ENCODE measurements around the gene PLD3.

Gene PLD3

GRCh38 chr19:40348125-40348913 is at the start of gene PLD3, which contains the start of gene C19orf47:
PLD3 (plus strand) TSS chr19:40348695; CDS start chr19:40366484, 17,789 bp downstream.
C19orf47 (minus strand) TSS chr19:40348397; CDS start chr19:40341857, 6,540 bp downstream.
- peak; percentile 99 for DNase-seq (ENCODE audit: low spot score)

DNA sequence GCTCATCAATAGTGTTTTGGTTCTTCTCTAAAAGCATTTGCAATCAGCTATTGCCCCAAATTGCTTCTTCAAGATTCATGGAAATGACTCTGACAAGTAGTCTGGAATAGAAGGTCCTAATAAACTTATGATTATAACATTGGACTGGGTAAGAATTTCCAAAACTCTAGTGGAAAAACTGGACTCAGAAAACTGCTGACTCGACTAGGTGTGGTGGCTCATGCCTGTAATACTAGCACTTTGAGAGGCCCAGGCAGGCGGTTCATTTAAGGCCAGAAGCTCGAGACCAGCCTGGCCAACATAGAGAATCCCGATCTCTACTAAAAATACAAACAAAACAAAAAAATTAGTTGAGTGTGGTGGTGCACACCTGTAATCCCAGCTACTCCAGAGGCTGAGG is 47.8 kb upstream of the PLD3 start:
- DNase-seq (ENCODE audit: low spot score), result no peak

DNA sequence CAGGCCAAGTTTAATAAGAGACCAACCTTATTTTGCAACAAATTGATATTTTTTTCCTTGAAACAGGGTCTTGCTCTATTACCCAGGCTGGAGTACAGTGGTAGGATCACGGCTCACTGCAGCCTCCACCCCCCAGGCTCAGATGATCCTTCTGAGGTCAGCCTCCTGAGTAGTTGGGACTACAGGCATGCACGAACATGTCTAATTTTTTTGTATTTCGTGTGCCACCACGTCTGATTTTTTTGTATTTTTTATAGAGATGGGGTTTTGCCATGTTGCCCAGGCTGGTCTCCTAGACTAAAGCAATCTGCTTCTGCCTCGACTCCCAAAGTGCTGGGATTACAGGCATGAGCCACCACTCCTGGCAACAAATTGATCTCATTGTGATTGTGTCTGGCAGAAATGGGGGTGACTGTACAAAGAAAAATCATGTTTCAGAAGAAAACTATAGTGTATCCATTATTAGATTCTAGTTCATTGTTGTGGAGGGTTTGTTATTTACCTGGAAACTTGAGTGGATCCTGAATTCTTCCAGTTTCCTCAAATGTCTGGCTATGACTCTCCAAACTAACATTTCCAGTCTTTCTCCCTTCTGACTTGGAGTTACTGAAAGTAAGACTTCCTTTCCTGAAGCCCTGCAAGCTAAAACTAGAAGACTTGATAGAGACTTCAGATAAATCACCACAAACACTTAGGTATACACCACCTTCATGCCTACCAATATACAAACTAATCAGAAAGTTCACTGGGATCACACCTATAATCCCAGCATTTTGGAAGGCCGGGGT is 46.1 kb upstream of the PLD3 start:
- DNase-seq (ENCODE audit: low spot score), result no peak

DNA sequence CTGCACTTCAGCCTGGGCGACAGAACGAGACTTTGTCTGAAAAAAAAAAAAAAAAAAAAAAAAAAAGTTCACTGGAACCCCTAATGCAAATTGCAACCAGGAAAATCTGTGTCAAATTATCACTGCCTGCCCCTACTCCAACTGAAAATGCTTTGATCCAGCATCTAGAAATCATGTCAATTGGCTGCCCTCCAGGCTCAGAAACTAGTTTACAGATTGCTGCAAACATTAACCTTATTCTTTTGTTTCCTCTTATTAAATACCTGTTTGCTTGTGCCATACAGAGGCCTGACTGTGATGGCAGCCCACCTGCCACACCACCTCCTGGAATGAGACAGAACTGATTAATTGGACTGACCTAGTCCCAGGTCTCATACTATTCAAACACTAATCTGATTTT is 44.7 kb upstream of the PLD3 start:
- DNase-seq (ENCODE audit: low spot score), result no peak

DNA sequence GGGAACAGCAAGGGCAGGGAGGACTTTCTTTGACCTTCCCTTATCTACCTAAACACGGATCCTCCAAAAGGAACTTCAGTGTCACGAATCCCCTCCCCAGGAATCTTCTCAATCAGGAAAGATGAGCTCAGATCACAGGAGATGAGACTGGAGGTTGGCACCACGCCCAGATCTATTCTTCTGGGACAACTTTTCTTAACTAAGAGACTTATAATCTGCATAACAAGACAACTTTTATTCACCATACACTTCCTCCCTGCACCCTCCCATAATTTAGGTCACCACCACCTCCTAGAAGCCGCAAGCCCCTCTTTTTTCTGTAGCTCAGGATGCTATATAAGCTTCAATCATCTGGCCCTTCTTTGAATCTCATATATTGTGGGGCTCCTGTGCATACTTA is 44.2 kb upstream of the PLD3 start:
- no peak for DNase-seq (ENCODE audit: low spot score)

GRCh38 chr19:40305403-40305802 is 43.1 kb upstream of the PLD3 start:
- peak; percentile 74 for DNase-seq (ENCODE audit: low spot score)

DNA sequence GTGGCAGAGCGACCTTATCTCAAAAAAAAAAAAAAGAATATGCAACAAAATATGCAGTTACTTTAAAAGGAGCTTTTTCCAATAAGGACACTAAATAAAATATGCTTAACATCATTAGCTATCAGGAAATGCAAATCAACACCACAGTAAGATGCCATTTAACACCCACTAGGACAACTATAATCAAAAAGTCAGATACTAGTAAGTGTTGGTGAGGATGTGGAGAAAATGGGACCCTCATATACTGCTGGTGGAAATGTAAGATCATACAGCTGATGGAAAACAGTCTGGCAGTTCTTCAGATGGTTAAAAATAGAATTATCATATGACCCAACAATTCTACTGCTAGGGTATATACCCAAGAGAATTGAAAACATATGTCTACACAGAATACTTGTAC is 38.8 kb upstream of the PLD3 start:
- DNase-seq (ENCODE audit: low spot score), result no peak

DNA sequence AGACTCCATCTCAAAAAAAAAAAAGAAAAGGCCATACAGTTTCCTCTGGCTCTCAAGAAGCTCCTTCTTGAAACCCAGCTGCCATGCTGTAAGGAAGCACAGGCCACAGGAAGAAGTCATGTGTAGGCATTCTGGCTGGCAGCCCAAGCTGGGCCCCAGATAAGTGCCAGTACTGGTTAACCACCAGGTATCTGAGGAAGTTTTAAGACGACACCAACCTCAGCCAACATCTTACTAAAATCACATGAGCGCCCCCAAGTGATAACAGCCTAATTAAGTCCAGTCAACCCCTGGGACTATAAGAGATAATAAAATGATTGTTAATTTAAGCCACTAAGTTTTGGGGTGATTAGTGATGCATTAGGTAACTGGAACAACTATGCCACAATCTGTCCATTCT is 36.0 kb upstream of the PLD3 start:
- no peak for DNase-seq (ENCODE audit: low spot score)

- DNase-seq (ENCODE audit: low spot score), result no peak
Measured at GRCh38 chr19:40313229-40313983, 35.1 kb upstream of the PLD3 start.

DNA sequence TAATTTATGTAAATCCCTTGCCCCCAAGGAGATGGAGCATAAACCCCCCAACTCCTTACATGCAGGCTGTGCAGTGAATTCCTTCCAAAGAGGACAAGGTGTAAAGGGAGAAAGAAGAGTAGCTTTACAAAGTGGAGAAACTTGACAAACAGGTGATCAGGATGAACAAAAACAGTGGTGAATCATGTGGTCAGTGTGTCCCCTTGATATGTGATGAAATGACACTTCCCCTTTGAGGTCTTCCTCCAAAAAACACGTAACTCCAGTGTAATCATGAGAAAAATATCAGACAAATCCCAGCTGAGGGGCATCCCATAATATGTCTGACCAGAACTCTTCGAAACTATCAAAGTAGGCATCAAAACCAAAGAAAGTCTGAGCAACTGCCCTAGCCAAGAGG is 33.8 kb upstream of the PLD3 start:
- no peak for DNase-seq (ENCODE audit: low spot score)

- no peak for DNase-seq (ENCODE audit: low spot score)
Measured at GRCh38 chr19:40315812-40316470, 32.6 kb upstream of the PLD3 start.

GRCh38 chr19:40317338-40317737 is 31.2 kb upstream of the PLD3 start:
- DNase-seq (ENCODE audit: low spot score), result no peak

DNA sequence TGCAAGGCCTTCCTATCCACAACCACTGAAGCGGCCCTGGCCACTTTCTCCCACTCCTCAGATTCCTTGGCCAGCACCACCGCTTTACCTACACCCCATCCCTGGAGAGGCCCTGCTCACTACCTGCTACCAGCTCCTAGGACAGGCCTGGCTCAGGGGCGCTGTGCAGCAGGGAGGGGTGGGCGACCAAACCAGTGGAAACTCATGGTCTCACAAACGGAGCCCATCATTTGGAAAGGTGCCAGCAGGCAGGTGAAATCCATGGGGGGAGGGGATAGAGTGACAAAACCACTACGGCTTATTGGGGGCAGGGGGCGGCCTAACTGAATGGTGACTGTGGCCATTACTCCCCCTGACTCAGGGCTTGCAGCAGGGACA is 27.9 kb upstream of the PLD3 start:
- no peak for DNase-seq (ENCODE audit: low spot score)

DNA sequence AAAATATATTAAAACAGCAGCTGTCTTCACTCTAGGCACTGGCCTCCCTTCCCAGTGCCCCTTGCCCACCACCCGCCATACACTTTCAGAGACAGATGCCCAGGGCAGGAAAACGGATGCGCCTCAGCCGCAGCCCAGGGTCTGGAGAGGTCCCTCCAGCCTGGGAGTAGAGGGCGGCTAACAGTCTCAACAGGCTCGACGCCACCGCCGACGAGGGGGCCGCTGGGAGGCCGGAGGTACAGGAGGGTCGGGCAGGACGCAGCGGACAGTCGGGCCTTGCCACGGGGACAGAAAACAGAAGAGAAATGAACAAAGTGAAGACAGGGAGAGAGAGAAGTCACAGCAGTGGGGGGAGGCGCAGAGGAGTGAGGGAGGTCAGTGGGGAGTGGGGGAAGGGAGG is 27.4 kb upstream of the PLD3 start:
- no peak for DNase-seq (ENCODE audit: low spot score)

DNA sequence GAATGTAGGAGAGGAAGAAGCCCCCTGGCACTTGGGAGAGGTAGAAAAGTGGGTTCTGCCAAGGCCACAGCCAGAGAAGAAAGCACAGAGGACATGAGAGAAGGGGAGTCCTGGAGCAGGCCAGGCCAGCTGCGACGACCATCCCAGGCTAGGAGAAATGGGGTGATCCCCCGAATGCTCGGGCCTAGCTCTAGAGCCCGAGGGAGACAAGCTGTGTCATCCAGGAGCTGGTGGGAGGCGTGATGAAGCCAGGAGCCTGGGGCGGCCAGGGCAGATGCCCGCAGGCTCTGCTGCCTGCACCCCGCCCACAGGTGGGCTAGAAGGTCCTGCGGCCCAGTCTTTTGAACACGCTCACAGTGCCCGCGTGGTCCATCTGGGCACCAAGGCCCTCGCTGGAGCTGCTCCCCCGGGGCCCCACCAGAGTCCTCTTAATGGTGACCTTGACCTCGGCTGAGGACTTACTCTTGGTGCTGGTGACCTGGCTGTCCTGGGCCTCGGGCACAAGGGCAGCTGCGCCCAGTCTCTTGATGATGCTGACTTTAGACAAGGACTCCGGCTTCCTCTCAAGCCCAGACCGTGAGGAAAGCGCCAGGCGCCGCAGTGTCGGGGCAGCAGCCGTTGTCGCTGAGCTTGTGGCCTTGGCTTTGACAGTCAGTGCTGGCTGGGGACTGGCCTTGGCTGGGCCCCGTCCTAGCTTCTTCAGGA is 26.8 kb upstream of the PLD3 start:
- DNase-seq (ENCODE audit: low spot score), result no peak

DNA sequence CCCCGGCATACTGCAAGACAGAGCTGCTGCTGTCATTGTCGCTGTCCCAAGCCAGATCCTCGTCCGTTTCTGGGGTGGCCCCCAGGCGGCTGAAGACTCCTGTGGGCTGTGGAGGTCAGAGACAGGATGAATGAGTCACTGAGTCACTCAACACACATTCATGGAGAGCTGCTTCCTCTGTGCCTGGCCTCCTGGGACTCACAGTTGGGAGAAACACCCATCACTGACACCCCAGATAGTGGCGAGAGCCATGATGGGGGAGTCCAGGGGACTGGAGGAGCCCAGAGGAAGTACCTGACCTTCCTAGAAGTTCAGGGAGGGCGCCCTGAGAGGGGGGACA is 26.3 kb upstream of the PLD3 start:
- DNase-seq (ENCODE audit: low spot score), result no peak

DNA sequence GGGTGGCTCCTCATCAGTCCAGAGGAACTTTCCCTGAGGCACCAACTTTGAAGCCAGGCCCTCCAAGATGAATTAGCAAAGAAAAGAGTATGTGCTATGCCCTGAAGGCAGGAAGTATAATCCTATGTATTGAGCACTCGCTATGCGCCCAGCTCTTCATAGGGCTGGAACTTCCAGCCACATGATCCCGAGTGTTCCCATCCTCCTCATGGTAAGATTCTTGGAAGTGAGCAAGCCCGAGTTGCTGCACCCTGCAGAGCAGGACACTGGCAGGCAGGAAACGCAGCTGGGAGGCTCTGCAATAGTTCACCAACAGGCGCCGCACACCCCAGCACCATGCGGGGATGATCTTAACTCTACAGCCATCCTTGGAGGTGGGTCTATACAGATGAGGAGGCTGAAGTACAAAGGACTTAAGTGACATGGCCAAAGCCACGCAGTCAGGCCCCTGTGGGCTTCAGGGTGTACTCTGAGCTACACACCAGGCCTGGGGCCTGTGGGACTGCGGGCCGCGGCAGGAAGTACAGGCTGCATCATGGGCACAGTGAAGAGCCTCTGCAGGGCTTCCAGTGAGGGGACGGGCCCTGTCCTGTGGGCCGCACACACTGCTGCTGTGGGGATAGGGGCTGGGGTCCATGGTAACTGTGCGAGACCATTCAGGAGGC is 25.4 kb upstream of the PLD3 start:
- no peak for DNase-seq (ENCODE audit: low spot score)

DNA sequence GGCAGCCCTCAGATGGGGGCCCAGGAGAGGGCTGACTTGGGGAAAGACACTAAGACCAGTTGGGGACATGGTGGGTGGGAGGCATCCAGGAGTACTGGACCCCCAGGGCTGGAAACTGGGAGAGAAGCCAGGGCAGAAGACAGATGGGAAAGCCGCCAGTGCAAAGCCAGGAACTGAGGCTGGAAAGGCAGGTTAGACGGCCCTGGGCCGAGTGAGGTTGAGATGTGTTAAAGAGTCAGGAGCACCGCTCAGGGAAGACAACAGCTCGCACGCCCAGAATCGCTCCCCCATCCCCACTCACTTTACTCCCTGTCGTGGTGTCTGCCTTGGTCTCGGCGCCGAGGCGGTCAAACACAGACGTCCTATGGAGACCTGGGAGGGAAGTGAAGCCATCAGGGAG is 24.8 kb upstream of the PLD3 start:
- DNase-seq (ENCODE audit: low spot score), result no peak

GRCh38 chr19:40326201-40326600 is 22.3 kb upstream of the PLD3 start:
- no peak for DNase-seq (ENCODE audit: low spot score)

- no peak for DNase-seq (ENCODE audit: low spot score)
Measured at GRCh38 chr19:40331052-40331451, 17.4 kb upstream of the PLD3 start.

GRCh38 chr19:40332669-40333068 is 15.8 kb upstream of the PLD3 start:
- DNase-seq (ENCODE audit: low spot score), result no peak
